Hematopoietic multipotent progenitor cell treated with erythropoietin and hydrocortisone succinate and interleukin-3 and kit ligand, for 6 days (in vitro differentiated cells): ENCODE data around the gene PFDN2.

ENCODE experiments used
- DNase-seq: peaks from one replicate; pipeline ENCODE4 v3.0.0-alpha.2; 2015

PFDN2 gene

DNA sequence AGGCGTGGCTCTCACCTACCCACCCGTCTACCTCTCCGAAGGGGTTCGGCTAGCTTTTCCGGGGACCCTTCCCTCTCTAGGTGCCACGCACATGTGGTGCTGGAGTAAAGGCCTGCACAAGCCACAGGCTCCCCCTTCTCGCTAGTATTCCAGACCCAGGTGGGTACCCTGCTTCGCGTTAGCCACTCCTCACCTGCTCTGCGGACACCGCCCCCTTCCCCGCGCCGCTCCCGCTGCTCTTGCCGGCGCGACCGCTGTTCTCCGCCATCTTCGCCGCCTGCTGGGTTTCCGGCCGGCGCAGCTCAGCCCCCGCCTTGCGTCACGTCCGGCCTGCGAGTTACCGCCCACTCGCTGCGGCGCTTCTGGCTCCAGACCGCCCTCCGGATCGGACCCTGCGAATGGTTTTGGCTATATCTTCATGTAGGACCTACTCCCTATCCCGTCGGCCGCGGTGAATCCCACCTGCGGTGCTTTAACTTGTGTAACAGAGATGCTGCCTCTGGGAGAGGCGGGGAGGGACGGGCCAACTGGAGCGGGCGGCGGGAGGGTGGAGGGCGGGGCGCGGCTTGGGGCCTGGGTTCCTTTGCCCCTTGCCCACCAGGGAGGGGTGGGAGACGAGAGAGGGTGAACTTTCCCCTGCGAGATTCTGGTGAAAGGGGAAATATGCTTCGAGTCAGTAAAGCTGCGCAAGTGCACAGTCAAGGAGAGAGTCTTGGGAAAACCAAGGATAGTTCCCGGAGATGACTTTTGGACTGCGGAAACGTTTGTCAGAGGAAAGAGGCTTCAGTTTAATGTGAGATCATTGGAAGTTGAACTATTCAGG lies at the start of gene PFDN2, which contains the start of gene NIT1:
Gene PFDN2 (minus strand): TSS at position 279 of the 823 bp plus-strand sequence. CDS start 11 bp downstream, at position 268.
Gene NIT1 (plus strand): TSS at position 347 of the 823 bp plus-strand sequence. CDS start 72 bp downstream, at position 419.
- DNase-seq, result peak; percentile 91

DNA sequence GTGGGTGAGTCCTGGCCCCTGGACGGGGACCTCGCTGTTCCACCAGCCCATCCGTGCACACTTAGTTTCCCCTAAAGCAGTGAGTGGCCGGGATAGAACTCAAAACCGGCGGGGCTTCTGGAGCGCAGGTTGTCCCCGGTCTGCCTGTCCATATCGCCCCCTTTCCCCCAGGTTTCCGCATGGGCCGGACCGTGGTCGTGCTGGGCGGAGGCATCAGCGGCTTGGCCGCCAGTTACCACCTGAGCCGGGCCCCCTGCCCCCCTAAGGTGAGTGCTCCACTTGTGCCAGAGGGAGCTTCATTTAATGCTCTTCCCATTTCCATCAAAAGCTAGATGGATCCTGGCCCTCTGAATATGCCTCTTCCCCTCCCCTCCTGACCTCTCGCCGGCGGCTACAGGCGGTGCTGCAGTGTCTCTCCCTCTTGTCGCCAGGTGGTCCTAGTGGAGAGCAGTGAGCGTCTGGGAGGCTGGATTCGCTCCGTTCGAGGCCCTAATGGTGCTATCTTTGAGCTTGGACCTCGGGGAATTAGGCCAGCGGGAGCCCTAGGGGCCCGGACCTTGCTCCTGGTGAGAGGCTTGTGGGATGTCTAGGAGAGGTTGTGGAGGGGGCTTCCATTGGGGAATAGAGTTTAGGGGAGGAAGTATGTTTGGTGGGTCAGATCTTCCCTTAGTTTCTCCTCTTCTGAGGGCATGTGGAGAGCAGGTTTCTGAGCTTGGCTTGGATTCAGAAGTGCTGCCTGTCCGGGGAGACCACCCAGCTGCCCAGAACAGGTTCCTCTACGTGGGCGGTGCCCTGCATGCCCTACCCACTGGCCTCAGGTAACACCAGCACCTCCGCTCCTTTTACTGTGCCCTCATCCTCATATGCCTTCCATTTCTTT lies 49.1 kb upstream of the PFDN2 start:
- peak; percentile 70 for DNase-seq

GRCh38 chr1:161165742-161166668 lies 48.2 kb upstream of the PFDN2 start, which contains the start of gene PPOX:
Gene PPOX, plus strand, starts transcription at chr1:161166426. Its CDS starts 422 bp downstream, at chr1:161166848.
- peak; percentile 100 for DNase-seq

GRCh38 chr1:161164901-161165610 lies 47.2 kb upstream of the PFDN2 start:
- DNase-seq, result no peak

GRCh38 chr1:161163793-161164192 lies 46.0 kb upstream of the PFDN2 start:
- no peak for DNase-seq

GRCh38 chr1:161162806-161163205 lies 45.0 kb upstream of the PFDN2 start:
- DNase-seq, result no peak

DNA sequence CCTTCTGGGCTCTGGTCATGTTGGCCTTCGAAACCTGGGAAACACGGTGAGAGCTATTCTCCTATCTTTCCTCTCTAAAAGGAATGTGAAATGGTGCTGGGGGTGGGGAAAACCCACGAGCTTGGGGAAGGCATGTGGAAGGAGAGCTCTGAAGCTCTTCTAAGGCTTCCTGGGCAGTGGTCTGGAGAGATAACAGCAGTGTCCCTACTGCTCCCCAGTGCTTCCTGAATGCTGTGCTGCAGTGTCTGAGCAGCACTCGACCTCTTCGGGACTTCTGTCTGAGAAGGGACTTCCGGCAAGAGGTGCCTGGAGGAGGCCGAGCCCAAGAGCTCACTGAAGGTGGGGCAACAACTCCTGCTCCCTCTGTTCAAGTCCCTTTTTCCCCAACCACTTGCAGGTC lies 44.2 kb upstream of the PFDN2 start:
- DNase-seq, result no peak

DNA sequence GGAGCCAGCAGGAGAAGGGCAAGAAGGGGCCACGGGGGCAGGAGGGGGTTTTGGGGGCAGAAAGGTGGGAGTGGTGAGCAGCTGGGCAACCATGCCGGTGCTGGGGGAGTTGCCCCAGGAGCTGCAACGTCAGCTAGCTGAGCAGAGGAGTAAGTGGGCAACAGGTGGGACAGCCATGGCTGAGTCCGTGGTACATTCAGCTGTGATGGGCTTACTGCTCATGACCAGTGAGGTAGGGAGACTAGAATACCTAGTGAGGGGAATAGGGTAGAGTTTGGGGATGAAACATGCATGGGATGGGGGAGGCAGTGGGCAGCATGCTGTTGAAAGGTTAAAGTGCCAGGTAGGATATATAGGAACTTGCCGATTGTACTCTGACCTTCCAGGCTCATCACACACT lies 43.8 kb upstream of the PFDN2 start:
- DNase-seq, result no peak

DNA sequence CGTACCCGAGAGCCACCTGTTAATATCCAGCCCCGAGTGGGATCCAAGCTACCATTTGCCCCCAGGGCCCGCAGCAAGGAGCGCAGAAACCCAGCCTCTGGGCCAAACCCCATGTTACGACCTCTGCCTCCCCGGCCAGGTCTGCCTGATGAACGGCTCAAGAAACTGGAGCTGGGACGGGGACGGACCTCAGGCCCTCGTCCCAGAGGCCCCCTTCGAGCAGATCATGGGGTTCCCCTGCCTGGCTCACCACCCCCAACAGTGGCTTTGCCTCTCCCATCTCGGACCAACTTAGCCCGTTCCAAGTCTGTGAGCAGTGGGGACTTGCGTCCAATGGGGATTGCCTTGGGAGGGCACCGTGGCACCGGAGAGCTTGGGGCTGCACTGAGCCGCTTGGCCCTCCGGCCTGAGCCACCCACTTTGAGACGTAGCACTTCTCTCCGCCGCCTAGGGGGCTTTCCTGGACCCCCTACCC lies 42.9 kb upstream of the PFDN2 start:
- DNase-seq, result no peak

DNA sequence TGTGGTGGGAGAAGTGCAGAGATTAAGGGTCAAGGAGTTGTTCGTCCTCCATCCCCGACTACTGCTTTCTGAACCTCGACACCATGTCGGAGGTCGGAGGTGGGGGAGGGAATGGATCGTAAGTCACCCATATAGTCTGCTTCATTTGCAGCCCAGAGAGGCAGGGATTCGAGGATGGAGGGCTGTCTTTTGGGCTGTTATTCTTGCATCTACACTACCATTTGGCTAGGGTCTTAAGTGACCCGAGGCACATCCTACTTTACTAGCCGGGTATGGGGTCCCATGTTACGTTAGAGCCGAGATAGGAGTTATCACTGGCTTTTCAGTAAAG lies 42.0 kb upstream of the PFDN2 start:
- DNase-seq, result no peak

DNA sequence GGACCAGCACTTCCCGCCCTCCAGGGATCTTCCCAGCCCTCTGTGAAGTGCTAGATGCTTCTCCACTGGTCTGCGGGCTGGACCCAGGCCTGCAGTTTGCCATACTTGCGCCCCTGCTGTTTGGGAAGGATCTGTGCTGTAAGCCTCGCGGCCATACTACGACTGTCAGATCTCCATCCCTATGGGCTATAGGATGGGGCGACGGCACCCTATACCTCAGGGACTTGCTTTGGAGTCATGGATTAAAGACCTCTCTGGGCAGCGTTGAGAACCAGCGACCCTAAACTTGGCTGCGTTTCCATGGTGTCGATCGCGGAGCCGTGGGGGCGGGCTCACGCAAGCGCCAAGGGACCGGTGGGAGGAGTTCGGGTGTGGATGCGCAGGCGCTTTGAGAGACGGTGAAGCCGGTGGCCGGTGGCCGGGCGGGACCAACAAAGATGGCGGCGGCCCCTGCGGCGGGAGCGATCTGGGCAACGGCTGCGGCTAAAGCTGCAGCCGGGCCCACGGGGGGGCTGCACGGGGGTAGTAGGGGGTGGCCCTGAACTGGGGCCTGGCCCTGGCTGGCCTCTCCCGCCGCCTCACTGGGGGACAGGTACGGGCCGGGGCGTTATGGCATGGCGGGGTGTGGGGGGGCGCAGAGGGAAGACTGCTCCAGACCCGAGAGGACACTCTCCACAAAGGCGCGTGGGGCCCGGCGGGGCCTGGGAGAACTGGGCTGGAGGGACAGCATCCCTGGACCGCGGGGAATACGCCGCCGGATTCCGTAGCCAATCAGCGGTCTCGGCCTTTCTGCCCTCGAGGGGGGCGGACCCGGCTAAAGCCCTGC lies 41.5 kb upstream of the PFDN2 start, which contains the start of gene USP21:
Gene USP21 (plus strand): TSS at position 414 of the 826 bp plus-strand sequence. CDS start 1,141 bp downstream, outside the sequence.
- peak; percentile 97 for DNase-seq

DNA sequence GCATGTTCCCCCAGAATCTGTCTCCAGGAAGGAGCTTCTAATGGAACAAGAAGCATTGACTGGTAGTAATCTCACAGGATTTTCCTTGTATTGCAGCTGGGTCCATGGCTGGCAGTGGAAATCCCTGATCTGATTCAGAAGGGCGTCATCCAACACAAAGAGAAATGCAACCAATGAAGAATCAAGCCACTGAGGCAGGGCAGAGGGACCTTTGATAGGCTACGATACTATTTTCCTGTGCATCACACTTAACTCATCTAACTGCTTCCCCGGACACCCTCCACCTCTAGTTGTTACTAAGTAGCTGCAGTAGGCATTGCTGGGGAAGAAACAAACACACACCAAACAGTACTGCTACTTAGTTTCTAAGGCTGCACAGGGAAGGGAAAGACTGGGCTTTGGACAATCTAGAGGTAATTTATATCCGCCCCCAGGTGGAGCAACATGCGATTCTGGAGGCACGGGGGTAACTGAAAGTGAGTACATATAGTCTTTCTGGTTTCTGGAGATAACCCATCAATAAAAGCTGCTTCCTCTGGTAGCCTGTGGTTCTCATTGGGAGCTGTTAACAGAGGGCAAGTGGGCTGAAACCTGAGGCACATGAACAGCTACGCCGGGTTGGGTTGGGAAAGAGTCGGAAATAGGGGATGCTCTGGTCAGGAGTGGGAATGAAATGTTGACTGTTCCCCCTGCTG lies 40.6 kb upstream of the PFDN2 start:
- DNase-seq, result peak; percentile 77

GRCh38 chr1:161157867-161158266 lies 40.0 kb upstream of the PFDN2 start:
- no peak for DNase-seq

DNA sequence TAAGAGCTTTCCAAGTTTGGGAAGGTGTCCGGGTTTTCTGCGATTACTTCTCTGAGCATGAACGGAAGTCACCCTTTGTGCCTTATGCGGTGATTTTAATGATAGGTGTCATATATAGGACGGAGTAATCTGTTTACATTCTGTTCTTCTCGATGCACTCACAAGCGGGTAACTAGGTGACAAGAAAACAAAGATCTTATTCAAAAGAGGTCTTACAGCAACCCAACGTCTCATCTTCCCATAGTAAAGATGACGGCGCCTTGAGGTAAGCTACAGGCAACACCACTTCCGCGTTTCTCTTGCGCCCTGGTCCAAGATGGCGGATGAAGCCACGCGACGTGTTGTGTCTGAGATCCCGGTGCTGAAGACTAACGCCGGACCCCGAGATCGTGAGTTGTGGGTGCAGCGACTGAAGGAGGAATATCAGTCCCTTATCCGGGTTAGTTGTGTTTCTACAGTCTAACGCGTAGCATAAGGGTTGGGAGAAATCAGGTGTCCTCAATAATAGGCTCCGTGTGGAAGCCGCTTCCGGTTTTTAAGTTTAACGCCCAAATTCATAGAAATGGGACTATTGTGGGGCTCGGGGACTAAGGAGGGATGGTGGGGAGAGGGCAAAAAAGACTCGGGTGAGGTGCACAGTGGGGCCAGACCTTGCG lies 36.0 kb upstream of the PFDN2 start, which contains the start of gene UFC1:
Gene UFC1 (plus strand): TSS at position 297 of the 656 bp plus-strand sequence. CDS start 20 bp downstream, at position 317.
- DNase-seq, result peak; percentile 97

GRCh38 chr1:161153176-161153575 lies 35.3 kb upstream of the PFDN2 start:
- no peak for DNase-seq

DNA sequence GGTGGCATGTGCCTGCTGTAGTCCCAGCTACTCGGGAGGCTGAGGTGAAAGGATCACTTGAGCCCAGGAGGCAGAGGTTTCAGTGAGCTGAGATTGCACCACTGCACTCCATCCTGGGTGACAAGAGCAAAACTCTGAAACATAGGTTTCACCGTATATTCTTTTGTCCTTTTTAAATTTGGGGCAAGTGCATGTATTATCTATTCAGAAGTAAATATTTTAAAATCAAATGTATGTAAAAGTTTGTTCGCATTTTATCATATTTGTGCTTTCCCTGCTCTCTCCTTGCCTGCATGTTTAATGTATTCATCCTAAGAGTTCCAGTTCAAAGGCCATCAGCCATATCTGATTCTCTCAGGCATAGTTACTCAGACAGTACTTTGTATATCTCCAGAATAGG lies 28.0 kb upstream of the PFDN2 start:
- DNase-seq, result no peak

DNA sequence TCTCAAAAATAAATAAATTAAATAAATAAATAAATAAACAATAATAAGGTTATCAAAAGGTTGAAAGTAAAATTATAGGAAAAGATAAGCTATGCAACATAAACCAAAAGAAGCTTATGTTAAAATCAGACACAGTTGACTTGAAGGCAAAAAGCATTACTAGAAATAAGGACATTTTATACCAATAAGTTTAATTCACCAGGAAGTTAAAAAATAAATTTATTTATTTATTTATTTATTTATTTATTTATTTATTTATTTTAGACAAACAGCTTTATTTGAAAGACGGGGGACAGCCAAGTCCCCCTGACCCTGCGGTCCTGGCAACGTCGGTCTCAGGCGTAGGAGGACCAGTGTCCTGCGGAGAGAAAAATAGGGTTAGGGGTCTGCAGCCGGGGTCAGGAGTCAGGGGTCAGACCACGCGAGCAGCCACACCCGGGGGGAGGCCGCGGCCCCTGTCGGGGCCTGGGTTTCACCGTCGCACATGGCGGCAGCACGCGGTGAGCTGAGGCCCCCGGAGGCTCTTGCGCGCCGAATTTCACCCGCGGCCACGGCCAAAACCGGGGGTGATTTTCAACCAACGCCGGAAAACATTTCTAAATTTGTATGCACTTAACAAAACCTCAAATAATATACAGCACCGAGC lies 23.0 kb upstream of the PFDN2 start:
- DNase-seq, result no peak

- DNase-seq, result peak; percentile 85
These were observed 21.9 kb upstream of the PFDN2 start for GRCh38 chr1:161139766-161140165.

DNA sequence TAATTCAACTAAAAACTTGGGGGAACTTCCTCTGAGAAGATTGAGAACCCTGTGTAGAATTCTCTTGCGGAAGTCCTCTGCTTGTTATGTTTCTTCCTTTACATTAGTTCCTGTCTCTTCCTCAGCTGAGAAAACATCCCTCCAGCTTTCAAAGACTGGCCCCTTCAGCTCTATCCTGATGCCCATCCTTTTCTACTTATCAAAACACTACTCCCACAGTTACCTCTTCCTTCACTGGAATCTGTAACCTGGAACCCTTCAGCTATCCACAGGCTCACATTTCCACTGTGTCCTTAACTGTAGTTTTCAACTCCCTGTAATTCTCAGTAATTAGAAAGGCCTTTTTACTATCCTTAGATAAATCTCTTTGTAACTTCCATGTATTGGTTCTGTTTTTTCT lies 20.6 kb upstream of the PFDN2 start:
- no peak for DNase-seq
